CMK (cell line): ENCODE results near the gene TMEM186.
"Not testable (repeated sequence)": the region's sequence is repeated elsewhere in the genome, so short reads cannot be mapped to it uniquely, and the experiment has no call there.

Experiments used
- DNase-seq: peaks from one replicate; pipeline ENCODE4 v3.0.0-alpha.2; 2010; ENCODE audit warnings: low read depth

The TMEM186 gene

DNA sequence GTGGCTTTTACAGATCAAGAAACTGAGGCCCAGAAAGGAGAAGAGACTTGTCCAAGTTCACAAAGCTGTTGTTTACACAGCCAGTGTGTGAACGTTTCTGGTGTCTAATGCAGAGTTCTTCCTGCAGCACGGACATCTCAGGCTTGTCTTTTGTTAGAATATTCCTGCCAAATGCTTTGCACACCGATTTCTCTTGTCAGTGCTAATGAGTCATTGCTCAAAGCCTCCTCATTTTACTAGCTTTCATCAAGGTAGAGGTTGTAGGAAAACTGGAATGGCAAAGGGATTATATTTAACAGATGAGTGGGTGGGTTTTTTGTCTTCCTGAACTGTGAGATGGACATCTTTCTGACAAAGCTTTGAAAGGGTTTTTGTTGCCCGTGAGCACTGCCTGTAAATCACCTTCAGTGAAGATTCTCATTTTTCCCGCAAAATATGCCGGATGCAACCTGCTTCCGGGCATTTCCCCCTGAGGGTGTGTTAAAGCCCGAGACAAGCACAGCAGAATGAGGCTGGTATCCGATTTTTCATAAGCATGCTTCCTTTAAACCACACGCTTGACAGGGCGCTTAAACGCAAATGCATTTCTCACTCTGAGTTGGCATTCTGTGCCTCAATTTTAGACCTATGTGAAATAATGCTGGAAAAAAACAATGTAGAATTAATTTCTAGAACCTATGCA, 14.9 kb upstream of the TMEM186 start:
- no peak for DNase-seq

DNA sequence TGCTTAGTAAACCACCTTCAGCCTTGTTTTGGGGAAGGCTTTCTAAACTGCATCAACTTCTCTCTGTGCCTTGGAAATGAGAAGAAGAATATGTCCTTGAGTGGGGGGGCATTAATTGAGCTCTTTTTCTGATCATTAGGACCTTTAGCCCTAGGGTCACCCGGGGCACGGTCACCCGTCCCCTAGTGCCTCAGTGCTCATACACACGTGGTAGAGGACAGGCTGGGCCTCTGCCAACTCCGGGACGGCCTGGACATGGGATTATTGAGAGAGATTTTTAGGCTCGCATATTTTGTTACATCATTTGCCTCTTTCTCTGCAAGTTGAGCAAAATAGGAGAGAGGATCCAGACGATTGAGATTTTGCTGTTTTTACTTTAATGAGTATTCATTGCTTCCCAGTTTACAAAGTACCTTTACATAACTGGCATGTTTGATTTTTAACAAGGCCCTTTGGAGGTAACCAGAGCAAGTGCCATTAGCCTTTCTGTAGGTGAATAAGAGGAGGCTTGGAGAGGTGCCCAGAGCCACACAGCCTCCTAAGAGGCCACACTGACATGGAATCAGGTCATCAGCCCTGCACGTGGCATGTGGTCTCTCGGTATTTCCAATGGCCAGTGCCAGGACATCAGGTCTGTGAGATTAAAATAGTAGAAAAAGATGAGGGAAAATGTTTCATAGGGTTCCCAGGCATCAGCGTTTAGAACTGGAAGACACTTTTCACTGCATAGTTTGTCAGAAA, 11.3 kb upstream of the TMEM186 start:
- DNase-seq: no peak

DNA sequence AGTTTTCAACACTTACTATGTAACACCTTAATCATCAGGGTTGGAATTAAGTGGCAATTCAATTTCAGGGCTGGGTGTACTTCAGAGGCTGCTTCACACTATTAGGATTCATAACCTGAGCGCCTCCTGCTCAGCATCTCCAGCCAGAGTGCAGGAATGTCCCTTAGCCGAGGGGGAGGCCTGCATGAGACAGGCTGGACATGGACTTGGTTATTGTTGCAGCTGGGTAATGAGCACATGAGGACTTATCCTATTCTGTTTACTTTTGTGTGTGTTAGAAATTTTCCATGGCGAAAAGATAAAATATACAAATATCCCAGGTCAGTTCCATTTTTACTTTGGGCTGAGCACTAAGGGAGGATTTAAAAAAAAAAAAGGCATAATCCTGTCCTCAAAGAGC, 10.6 kb upstream of the TMEM186 start:
- DNase-seq: no peak

DNA sequence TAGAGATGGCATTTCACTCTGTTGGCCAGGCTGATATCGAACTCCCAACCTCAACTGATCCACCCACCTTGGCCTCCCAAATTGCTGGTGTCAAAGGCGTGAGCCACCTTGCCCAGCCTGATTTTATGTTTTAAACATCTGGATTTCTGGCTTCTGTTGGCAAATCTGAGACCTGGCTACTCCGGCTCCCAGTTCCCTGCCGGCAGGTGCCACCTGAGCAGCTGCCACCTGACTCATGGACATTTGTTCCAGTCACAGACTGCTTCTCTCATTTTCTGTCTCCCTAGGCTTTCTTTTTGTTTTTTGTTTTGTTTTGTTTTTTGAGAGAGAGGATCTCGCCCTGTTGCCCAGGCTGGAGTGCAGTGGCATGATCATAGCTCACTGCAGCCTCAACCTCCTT, 9.8 kb upstream of the TMEM186 start:
- DNase-seq: no peak

DNA sequence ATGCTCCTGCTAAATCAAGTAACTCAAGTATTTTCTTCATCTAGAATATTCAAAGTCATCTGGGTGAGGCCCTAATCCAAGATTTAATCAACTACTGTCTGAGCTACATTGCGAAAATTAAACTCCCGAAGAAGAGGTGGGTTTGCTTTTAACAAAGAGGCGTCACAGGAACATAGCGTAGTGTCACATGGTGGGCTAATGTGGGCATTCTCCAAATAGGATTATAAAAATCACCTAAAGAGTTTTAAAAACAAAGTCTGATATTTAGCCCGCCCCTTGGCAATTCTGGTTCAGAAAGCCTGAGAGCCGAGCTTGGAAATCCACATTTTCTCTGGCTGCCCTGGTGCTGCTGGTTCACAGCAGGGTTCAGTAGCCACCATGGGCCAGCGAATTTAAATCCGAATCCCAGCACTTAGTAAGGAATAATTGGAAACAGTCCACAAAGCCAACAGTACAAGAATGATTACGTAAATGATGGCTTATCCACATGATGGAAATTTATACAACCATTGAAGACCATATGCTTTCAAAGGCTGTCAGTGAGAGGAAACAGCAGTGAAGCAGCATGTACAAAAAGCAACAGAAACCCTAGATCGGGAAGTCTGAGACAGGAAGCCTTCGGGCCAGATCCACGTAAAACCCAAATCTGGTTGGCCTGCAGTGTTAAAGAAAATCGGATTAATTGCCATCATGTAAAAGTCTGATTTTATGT, 9.0 kb upstream of the TMEM186 start:
- DNase-seq: no peak

DNA sequence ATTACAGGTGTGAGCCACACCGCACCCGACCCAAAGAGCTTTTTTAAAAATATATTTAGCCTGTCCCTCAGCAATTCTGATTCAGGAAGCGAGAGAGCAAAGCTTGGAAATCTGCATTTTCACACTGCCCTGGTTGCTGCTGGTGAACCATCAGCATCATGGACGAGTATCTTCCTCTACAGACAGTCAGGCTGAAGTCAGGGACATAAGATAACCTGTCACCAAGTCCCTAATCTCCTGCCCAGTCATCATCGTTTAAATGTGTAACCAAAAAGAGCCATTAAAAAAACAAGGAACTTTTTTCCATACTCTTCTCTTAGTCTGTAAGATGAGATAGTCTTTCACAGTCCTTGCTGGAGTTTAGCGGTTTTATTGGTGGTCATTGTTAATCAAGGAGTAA, 6.9 kb upstream of the TMEM186 start:
- DNase-seq: no peak

DNA sequence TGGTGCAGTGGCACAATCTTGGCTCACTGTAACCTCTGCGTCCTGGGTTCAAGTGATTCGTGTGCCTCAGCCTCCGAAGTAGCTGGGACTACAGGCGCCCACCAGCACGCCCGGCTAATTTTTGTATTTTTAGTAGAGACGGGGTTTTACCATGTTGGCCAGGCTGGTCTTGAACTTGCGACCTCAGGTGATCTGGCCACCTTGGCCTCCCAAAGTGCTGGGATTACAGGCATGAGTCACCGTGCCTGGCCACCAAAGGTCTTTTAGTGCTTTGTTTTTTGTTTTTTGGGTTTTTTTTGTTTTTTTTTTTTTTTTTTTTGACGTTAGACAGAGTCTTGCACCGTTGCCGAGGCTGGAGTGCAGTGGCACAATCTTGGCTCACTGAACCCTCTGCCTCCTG, 6.3 kb upstream of the TMEM186 start:
- not testable (repeated sequence) for DNase-seq

DNA sequence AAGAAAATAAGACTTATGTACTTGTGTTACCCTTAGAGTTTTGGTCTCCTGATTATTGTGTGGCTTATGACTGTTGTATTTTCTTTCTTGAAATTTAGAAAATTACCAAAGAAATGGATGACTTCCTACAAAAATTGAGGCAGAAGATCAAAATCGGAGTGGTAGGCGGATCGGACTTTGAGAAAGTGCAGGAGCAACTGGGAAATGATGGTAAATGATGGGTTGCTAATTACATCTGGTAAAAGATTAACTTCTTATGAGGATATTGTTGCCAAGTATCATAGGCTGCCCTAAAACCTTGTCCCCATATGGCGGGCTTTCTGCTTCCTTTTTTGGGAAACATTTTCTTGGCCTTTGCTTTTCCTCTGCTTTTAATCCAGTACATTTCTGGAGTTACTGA, 4.3 kb upstream of the TMEM186 start:
- no peak for DNase-seq

DNA sequence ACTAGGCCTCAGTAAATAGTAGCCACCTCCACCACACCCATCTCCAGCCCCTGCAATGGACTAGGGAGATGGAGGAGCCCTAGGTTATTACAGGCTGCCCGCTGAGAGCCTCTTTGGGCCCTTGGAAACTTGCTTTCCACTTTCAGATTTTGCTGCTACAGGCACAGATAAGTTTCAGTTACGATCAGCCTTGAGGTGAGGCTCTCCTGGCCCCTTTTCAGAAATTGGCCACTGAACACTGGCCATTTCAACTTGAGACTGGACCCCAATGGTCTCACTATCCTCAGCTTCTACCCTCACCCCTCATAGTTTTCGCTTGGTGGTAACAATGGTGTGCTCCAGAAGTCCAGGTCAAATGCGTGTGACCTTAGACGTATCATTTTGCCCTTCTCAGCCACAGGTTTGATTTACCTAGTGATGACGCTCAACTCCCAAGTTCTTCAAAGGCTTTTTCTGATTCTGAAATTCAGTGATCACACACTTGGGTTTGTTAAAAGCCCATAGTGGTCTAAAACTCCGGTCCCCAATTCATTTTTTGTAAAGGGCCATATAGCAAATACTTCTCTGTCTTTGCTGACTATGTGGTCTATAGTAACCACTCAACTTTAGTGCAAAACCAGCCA, 1.2 kb upstream of the TMEM186 start:
- no peak for DNase-seq

DNA sequence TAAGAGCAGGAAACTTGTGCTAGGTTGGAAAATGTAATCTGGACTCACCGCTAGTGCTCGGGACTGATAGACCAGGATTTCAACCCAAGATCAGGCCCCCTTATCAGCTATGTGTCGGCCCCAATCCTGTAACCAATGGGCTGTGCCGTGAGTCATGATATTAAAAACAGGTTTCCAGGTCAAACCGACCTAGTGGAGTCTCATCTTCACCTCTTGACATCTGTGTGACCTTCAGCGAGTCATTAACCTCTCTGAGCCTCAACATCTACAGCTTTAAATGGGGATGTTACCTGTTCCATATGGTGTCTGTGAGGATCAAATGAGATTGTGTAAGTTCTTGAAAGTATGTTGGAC, 712 bp upstream of the TMEM186 start:
- DNase-seq: no peak

DNA sequence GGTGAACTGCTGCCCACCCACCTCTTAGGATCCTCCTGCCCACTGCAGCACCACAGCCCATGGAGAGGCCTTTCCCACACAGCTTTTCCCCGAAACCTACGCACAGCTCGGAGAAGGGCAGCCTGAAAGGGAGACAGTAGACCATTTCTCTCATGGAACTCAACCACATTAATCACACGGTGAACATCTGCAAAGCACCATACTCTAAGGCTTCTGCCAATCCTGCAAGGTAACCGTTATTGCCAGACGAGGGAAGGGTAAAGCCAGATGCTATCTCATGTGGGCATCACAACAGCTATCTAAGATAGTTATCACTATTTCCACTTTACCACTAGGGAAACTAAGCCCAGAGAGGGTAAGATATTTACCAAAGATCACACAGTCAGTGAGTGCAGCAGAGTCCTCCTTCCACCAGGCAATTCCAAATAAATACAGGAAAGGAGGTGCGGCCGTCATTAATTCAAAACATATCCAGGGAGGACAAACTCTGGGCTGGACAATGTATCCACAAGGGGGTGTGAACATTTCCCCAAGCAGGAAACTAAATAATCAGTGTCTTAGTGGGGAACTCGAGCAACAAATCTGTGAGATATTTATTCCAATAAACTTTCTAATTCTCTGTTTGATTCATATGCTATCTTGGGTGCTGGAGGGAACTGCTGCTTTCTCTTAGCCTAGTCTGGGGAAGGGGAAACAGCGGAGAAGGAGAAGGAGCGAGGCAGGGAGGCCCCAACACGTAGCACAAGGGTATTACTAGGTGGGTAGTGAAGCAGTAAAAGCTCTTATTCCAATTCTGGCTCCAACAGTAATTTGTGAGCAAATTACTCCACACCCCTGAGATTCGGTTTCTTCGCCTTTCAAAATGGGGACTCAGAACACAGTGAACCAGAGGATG, 723 bp downstream of the TMEM186 start:
- no peak for DNase-seq

DNA sequence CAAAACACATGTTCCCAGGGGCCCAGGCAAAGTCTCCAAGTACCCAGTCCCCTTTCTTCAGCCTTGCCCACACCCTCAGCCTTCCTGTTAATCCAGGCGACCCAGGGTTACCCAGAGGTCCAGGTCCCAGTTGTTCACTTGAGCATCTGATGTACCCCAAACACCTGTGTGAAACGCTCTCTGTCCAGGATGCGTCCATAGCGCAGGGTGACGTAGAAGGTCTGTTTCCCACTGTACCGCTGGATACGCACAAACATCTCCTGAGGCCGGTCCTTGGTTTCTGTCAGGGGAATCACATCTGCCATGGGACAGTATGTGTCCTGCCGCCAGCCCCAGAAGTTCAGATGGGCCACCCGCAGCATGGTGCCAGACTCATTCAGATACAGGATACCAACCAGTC, 1.6 kb downstream of the TMEM186 start:
- DNase-seq: no peak

DNA sequence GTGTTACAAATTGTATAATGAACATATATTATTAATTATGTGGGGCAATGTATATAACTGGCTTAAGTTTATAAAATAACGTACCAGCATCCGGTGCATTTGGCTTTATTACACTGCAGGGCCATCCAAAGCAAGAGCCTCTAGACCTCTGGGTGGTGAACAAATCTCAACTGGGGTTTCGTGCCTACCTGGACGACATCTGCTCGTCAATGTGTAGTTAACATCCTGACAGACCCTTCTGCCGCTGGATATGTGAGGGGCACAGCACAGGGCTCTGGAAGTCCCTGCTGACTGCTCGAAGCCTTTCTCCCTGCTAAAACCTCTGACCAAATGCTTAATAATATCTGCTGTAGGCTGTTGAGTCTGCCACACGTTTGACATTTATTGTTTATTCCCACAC, 2.3 kb downstream of the TMEM186 start:
- DNase-seq: no peak

DNA sequence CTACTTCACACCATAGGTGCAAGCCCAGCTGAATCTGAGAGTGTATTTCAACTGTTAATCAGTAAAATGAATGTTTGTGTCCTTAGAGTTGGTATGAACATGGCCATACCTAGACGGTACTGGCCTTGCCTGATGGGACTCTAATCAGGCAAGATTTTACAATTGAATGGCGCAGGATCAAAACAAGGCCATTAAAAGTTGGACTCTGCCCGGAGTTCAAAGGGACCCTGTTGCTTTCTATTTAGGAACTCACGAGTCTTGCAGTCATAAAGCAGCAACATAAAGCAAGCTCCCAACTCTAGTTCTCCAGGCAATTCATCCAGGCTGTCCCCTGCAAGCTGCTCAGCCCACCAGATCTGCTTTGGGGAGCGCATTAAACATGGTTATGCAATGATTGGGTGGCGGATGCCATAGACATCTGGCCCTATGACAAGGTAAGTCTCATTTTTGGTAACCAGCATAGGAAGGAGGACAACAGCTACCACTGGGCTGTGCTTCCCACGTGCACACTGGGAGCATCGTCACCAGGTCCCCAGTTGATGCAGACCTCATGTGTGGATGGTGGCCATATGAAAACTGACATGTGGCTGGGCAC, 8.8 kb downstream of the TMEM186 start:
- no peak for DNase-seq

DNA sequence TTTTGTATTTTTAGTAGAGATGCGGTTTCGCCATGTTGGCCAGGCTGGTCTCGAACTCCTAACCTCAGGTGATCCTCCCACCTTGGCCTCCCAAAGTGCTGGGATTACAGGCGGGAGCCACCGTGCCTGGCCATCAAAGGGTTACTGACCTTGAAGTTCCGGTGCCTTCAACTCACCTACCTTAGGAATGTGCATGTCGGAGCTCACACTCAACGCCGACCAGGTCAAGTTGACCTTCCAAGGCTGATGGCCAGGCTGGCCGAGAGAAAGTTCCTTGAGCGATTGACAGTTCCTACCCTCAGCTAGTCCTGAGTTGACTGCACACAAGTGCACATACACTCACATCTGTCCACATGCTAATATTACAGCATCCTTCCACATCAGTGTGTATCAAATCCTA, 11.1 kb downstream of the TMEM186 start:
- DNase-seq: not testable (repeated sequence)

DNA sequence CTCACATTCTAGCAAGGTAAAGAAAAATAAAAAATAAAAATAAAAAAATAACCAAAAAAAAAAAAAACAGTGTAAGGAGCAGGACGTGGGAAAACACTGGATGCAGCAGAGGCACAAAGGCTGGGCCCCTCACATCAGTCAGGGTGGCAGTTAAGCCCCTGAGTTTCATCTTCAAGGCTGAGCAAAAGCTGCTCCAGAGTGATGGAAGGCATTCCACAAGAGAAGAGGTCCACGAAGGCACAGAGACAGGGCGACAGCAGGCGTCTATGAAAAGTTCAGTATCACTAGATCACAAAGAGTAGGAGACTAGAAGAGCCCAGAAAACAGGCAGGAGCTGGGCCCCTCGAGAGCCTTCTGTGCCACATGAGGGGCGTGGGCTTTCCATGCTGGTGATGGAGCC, 12.0 kb downstream of the TMEM186 start:
- DNase-seq: no peak

DNA sequence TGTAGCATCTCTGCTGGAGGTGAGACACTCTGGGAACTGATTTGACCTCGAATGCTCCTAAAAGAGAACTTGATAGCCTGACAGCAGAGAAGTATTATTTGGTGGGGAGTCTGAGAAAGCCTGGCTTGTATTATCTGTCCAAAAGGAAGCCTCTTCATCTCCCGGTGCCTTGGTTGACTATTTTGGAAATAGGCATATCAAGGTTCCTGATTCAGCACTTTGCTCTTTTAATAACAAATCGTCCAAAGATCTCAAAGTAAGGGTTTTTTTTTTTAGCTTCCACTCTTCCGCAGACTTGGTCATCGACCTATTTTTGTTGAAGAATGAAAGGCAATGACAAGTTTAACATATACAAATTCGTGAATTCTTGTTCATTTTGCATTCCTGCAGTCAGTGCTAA, 14.8 kb downstream of the TMEM186 start:
- DNase-seq: no peak

DNA sequence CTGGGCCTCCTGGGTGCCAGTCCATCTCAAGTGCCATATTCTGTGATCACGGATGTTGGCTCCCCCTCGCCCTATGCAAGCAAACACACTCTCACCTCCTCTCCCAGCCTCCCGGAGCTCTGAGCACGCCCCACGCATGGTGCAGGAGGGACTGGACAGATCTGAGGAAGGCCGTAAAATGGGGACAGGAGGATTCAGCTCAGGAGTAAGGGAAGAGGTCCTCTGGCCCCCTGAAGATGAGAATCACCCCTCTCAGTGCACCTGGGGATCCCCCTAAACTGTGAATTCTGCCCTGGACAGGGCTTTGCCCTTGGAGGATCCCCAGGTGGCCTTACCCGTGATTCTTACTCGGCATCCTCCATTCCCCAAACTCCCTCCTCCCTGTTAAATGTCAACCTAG, 15.6 kb downstream of the TMEM186 start:
- DNase-seq: no peak

DNA sequence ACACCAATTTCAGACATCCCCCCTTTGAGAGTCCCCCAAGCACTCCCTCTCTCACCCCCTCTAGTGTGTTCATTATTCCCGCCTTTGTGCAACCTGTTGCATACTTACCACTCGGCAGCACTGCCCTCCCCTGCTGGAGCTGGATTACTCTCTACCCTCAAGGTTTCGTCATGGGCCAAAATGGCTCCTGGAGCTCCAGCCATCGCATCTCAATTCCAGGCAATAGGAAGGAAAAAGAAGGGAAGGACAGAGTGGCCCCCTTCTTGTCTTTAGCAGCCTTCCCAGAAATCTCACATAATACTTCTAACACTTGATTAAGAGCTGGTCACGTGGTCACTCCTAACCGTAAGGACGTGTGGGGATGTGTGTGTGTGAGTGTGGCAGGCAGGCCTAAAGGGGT, 20.2 kb downstream of the TMEM186 start:
- DNase-seq: no peak

DNA sequence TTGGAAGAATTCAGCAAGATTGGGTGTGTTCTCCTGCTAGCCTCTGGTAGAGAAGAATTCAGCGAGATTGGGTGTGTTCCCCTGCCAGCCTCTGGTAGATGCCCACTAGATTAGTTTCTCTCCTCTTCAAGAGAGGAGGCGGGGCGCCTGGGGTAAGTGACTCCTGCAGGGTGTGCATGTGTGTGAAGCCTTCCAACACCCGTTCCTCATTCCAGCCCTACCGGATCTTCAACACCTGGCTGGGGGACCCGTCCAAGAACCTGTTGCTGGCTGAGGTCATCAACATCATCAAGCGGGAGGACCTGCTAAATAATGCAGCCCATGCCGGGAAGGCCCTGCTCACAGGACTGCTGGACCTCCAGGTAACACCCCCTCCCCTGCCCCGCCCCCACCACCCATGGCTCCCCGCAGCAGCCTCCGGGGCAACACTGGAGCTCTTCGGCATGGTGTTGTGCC, 21.3 kb downstream of the TMEM186 start:
- DNase-seq: no peak

DNA sequence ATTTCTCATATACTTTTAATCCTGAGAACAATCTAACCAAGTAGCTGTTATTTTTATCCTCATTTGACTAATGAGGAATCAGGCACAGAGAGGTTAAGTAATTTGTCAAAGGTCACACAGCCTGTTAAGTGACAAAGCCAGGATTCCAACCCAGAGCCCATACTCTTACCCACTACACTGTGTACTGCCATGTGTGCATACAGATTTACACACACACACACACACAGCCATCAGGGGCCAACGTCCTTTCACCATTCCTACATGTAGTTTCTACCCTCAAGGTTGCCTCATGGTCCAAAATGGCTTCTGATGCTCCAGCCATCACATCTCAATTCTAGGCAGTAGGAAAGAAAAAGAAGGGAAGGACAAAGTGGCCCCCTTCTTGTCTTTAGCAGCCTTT, 22.1 kb downstream of the TMEM186 start:
- DNase-seq: no peak
